Measurements from ENCODE around the gene SLC35F4. TPM values are rescaled to one million over a fixed set of nuclear protein-coding genes. Genes with fewer than 3 reads are reported as not detected.

SLC35F4 gene
- total and polyA plus RNA-seq, 2 donors (not counting 1 experiment from before 2014, with no cell fraction given), result not detected

GRCh38 chr14:57903954-57904353 is 38.1 kb upstream of the SLC35F4 start:
- no peaks in the 10 kb centered on the region for H3K9me3 Mint-ChIP-seq (ENCODE audit: insufficient read depth)
- TF ChIP-seq EZH2 (IDR thresholded peaks at IDR 0.05; ENCODE audit: borderline replicate concordance, insufficient read depth, low read depth, low read length, poor library complexity, severe bottlenecking) (no peak), CTCF (IDR thresholded peaks at IDR 0.05) (no peak)
- ChIA-PET POLR2A (no interaction called here), CTCF (no interaction called here)
- no peaks in the 10 kb centered on the region for H3K9me3 ChIP-seq (ENCODE audit: control extremely low read depth in 1 of 3, control insufficient read depth in 2 of 3, insufficient read depth in 1 of 3, low read length in 2 of 3)
- no peaks in the 10 kb centered on the region for H3K36me3 ChIP-seq (replicated peaks in 1 of 2; ENCODE audit: control extremely low read depth in 1 of 2, control insufficient read depth in 1 of 2, extremely low read depth in 1 of 2, insufficient read depth in 2 of 2, low read length in 1 of 2)
- DNase-seq (no peak), ATAC-seq (ENCODE audit: low read depth) (no peak)
- no peaks in the 10 kb centered on the region for H4K20me1 ChIP-seq (ENCODE audit: control insufficient read depth, insufficient read depth, low read length, poor library complexity, severe bottlenecking)
- H3K27ac ChIP-seq (ENCODE audit: low read length in 2 of 2), result no peak overlapping the region
- no peak overlapping the region for H3K4me3 ChIP-seq (ENCODE audit: control extremely low read depth in 1 of 5, extremely low read depth in 1 of 5, insufficient read depth in 1 of 5, low read depth in 2 of 5, low read length in 4 of 5)
- WGBS (ENCODE audit: insufficient coverage), result no CpG with 5 or more reads among the region's 1 CpG
- H3K27ac Mint-ChIP-seq, result no peak overlapping the region
- H3K27me3 Mint-ChIP-seq, result peaks cover 3% of the 10 kb centered on the region
- intact Hi-C loops (cut with micrococcal nuclease), result no loop called here
- H3K4me1 ChIP-seq (ENCODE audit: control insufficient read depth in 2 of 2, insufficient read depth in 2 of 2, low read length in 2 of 2), result no peaks in the 10 kb centered on the region
- no peaks in the 10 kb centered on the region for H3K79me2 ChIP-seq (ENCODE audit: control insufficient read depth, insufficient read depth, low read length)
- H3K4me2 ChIP-seq (replicated peaks; ENCODE audit: low read depth, low read length, poor library complexity, severe bottlenecking), result no peak overlapping the region
- no peaks in the 10 kb centered on the region for H3K4me1 Mint-ChIP-seq
- H2AFZ ChIP-seq (ENCODE audit: insufficient read depth, low read depth, low read length, poor library complexity, severe bottlenecking), result no peak overlapping the region
- no peaks in the 10 kb centered on the region for H3K27me3 ChIP-seq (replicated peaks in 1 of 4; ENCODE audit: control extremely low read depth in 1 of 4, control insufficient read depth in 3 of 4, insufficient read depth in 4 of 4, low read length in 3 of 4)
- no peak overlapping the region for H3K9ac ChIP-seq (ENCODE audit: low read length)
- no peak overlapping the region for H3K4me3 Mint-ChIP-seq

GRCh38 chr14:57898837-57899572 is 33.1 kb upstream of the SLC35F4 start:
- intact Hi-C loops (cut with micrococcal nuclease), result no loop called here
- Histone ChIP-seq H3K27me3 (replicated peaks in 1 of 4; ENCODE audit: control extremely low read depth in 1 of 4, control insufficient read depth in 3 of 4, insufficient read depth in 4 of 4, low read length in 3 of 4) (no peaks in the 10 kb centered on the region), H2AFZ (ENCODE audit: insufficient read depth, low read depth, low read length, poor library complexity, severe bottlenecking) (no peak overlapping the region), H3K79me2 (ENCODE audit: control insufficient read depth, insufficient read depth, low read length) (no peaks in the 10 kb centered on the region), H3K4me3 (ENCODE audit: control extremely low read depth in 1 of 5, extremely low read depth in 1 of 5, insufficient read depth in 1 of 5, low read depth in 2 of 5, low read length in 4 of 5) (no peak overlapping the region), H3K27ac (ENCODE audit: low read length in 2 of 2) (no peak overlapping the region), H3K4me2 (replicated peaks; ENCODE audit: low read depth, low read length, poor library complexity, severe bottlenecking) (no peak overlapping the region), H3K4me1 (ENCODE audit: control insufficient read depth in 2 of 2, insufficient read depth in 2 of 2, low read length in 2 of 2) (no peaks in the 10 kb centered on the region), H3K36me3 (replicated peaks in 1 of 2; ENCODE audit: control extremely low read depth in 1 of 2, control insufficient read depth in 1 of 2, extremely low read depth in 1 of 2, insufficient read depth in 2 of 2, low read length in 1 of 2) (no peaks in the 10 kb centered on the region), H3K9ac (ENCODE audit: low read length) (no peak overlapping the region), H3K9me3 (ENCODE audit: control extremely low read depth in 1 of 3, control insufficient read depth in 2 of 3, insufficient read depth in 1 of 3, low read length in 2 of 3) (no peaks in the 10 kb centered on the region), H4K20me1 (ENCODE audit: control insufficient read depth, insufficient read depth, low read length, poor library complexity, severe bottlenecking) (no peaks in the 10 kb centered on the region)
- peaks cover 7% of the 10 kb centered on the region for H3K27me3 Mint-ChIP-seq
- WGBS (ENCODE audit: insufficient coverage), result 83% methylated on average over 2 of the region's 7 CpGs
- DNase-seq (no peak), ATAC-seq (ENCODE audit: low read depth) (no peak)
- no peak overlapping the region for H3K4me3 Mint-ChIP-seq
- ChIA-PET POLR2A (no interaction called here), CTCF (no interaction called here)
- no peaks in the 10 kb centered on the region for H3K9me3 Mint-ChIP-seq (ENCODE audit: insufficient read depth)
- TF ChIP-seq EZH2 (IDR thresholded peaks at IDR 0.05; ENCODE audit: borderline replicate concordance, insufficient read depth, low read depth, low read length, poor library complexity, severe bottlenecking) (no peak), CTCF (IDR thresholded peaks at IDR 0.05) (no peak)
- H3K4me1 Mint-ChIP-seq, result no peaks in the 10 kb centered on the region
- H3K27ac Mint-ChIP-seq, result no peak overlapping the region
